Bronchial epithelial cell (primary cell): ENCODE measurements around the gene ZBTB38. TPM values are rescaled to one million over a fixed set of nuclear protein-coding genes. Genes with fewer than 3 reads are reported as not detected.

Experiments used
- DNase-seq: peaks from one replicate; pipeline ENCODE4 v3.0.0-alpha.2; 2010; ENCODE audit warnings: low read depth
- FAIRE-seq: peaks from 2 replicates; lab custom pipeline; 2011; peaks lifted over from hg19 to GRCh38; lab: Jason Lieb, UNC
- H3K27me3 ChIP-seq: 2 replicates; pipeline ENCODE4 v1.5.1; 2011; ENCODE audit warnings: low read length; ENCODE audit not compliant: control insufficient read depth, insufficient read depth
- H3K36me3 ChIP-seq: 2 replicates; pipeline ENCODE4 v1.5.1; 2011; ENCODE audit warnings: low read length; ENCODE audit not compliant: control insufficient read depth, insufficient read depth
- H3K4me3 ChIP-seq: 2 replicates; pipeline ENCODE4 v1.5.1; 2011; ENCODE audit warnings: mild to moderate bottlenecking, low read depth, low read length, control low read depth
- CTCF ChIP-seq: IDR thresholded peaks from 2 replicates; pipeline ENCODE4 v1.5.1; 2011; ENCODE audit warnings: mild to moderate bottlenecking, moderate library complexity, low read length, control low read depth, inconsistent platforms; ENCODE audit not compliant: insufficient read depth, severe bottlenecking
- total RNA-seq: library from RNA; depleted of rRNA; stranded (reverse); fragments of >200 nt; gene quantifications from 2 replicates; pipeline ENCODE4 v1.2.1, GENCODE V29; 2014

Gene ZBTB38
- total RNA-seq, 1 donor from 2014 or later = 59.0 TPM

DNA sequence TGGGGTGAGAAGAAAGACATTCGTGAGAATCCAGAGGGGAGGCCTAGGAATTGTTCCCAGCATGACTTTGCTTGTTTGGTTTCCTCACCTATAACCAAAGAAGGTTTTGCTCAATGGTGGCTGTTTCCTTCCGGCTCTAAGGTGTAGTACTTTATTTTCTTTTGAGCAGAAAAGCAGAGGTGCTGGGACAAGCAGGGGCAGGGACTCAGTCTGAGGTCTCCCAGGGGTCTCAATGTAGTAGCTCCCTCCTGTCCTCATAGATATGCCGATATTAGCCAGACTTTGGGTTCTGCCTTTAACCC, 41.6 kb downstream of the ZBTB38 start:
- DNase-seq (no peak), FAIRE-seq (no peak)
- no peaks in the 10 kb centered on the region for H3K27me3 ChIP-seq
- TF ChIP-seq CTCF = no peak
- H3K4me3 ChIP-seq = no peak overlapping the region
- peaks cover 6% of the 10 kb centered on the region for H3K36me3 ChIP-seq

DNA sequence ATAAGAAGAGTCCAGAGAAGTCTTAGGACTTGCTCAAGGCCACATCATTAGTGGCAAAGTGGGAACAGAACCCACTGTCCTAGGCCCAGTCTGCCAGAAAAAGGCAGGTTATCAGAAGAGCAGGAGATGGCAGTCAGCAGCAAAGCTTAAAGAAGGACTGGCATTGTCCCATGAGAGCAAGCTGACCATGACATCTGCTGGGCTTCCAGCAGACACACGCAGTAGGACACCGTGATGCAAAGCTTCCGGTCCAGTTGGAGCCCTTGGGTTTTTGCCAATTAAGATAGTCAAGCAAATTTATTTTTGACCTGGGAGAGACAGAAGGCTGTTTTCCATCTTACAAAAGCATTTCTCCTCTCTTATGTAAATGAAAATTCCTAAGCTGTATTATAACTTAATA, 42.1 kb downstream of the ZBTB38 start:
- peaks cover 8% of the 10 kb centered on the region for H3K36me3 ChIP-seq
- H3K27me3 ChIP-seq = no peaks in the 10 kb centered on the region
- TF ChIP-seq CTCF = no peak
- DNase-seq = no peak
- H3K4me3 ChIP-seq = no peak overlapping the region
- FAIRE-seq = no peak

DNA sequence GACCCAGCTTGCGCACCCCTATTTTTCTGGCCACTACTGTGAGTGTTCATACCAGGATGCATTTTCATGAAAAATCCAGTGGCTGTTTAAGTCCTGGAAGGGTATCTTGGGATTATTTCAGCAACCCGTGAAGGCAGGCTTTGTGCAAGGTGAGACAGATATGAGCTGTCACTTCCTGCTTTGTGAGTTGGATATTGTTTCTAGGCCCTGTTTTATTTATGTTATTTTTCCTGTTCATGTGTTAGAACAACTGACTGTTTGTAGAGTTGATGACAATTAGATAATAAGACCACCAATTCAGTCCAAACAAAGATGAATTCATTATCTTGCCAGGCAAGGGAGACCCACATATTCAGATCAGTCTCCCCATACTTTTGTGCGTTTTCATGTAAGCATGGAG, 42.5 kb downstream of the ZBTB38 start:
- Histone ChIP-seq H3K27me3 (no peaks in the 10 kb centered on the region), H3K4me3 (no peak overlapping the region), H3K36me3 (peaks cover 10% of the 10 kb centered on the region)
- no peak for TF ChIP-seq CTCF
- no peak for FAIRE-seq
- peak; percentile 83 for DNase-seq

- Histone ChIP-seq H3K36me3 (peaks cover 10% of the 10 kb centered on the region), H3K27me3 (no peaks in the 10 kb centered on the region), H3K4me3 (no peak overlapping the region)
- no peak for DNase-seq
- no peak for TF ChIP-seq CTCF
- no peak for FAIRE-seq
These were observed 43.0 kb downstream of the ZBTB38 start for GRCh38 chr3:141411251-141411771.

- Histone ChIP-seq H3K4me3 (peak overlapping the region; percentile 4), H3K36me3 (peaks cover 11% of the 10 kb centered on the region), H3K27me3 (no peaks in the 10 kb centered on the region)
- DNase-seq (peak; percentile 83), FAIRE-seq (no peak)
- TF ChIP-seq CTCF = no peak
These were observed 44.0 kb downstream of the ZBTB38 start for GRCh38 chr3:141412087-141412935.
